Small intestine (tissue), 7 donors: ENCODE results near the gene INPP5D. TPM values are rescaled to one million over a fixed set of nuclear protein-coding genes. Genes with fewer than 3 reads are reported as not detected.

Source experiments
- DNase-seq, 2 donors: peaks; one replicate each; pipeline versions ENCODE4 v3.0.0 to v3.0.0-alpha.2; 2013
- FAIRE-seq: peaks from 2 replicates; lab custom pipeline; 2012; peaks lifted over from hg19 to GRCh38; lab: Jason Lieb, UNC
- H3K27ac ChIP-seq, 3 donors: one replicate each; pipeline ENCODE4 v1.5.1; 2013; ENCODE audit warnings: low read length in 2 of 3, mild to moderate bottlenecking in 2 of 3, control low read depth in 1 of 3, inconsistent platforms in 1 of 3, low read depth in 1 of 3, moderate library complexity in 1 of 3
- H3K27me3 ChIP-seq, 3 donors: one replicate each; pipeline ENCODE4 v1.6.1; 2013; ENCODE audit warnings: low read length in 3 of 3, inconsistent platforms in 1 of 3; ENCODE audit not compliant: control insufficient read depth in 3 of 3, insufficient read depth in 3 of 3
- H3K36me3 ChIP-seq, 3 donors: one replicate each; pipeline ENCODE4 v1.6.1; 2013; ENCODE audit warnings: low read length in 3 of 3, inconsistent platforms in 1 of 3, low read depth in 1 of 3, mild to moderate bottlenecking in 1 of 3, moderate library complexity in 1 of 3; ENCODE audit not compliant: control insufficient read depth in 3 of 3, insufficient read depth in 2 of 3
- H3K4me1 ChIP-seq, 3 donors: one replicate each; pipeline ENCODE4 v1.6.1; 2013; ENCODE audit warnings: low read length in 2 of 3, inconsistent platforms in 1 of 3, low read depth in 1 of 3, mild to moderate bottlenecking in 1 of 3, moderate library complexity in 1 of 3; ENCODE audit not compliant: control insufficient read depth in 3 of 3, insufficient read depth in 2 of 3
- H3K4me3 ChIP-seq, 3 donors: one replicate each; pipeline ENCODE4 v1.5.1; 2013; ENCODE audit warnings: low read length in 3 of 3, control low read depth in 1 of 3, inconsistent platforms in 1 of 3, low read depth in 1 of 3, mild to moderate bottlenecking in 1 of 3, moderate library complexity in 1 of 3
- H3K9me3 ChIP-seq, 2 donors: one replicate each; pipeline ENCODE4 v1.6.1; 2013; ENCODE audit warnings: low read depth in 1 of 2, low read length in 1 of 2; ENCODE audit not compliant: control insufficient read depth in 2 of 2, insufficient read depth in 1 of 2
- WGBS, 3 donors: extraction: QIAGEN DNeasy Blood & Tissue Kit; methylation state at CpG; one replicate each; pipeline ENCODE4 v1.1.7; 2013; 5-methylcytosine and 5-hydroxymethylcytosine counted together
- polyA plus RNA-seq, 4 donors: library from polyadenylated mRNA; stranded (reverse) in 3 of 4; unstranded in 1 of 4; fragments of 200-250 nt in 3 of 4; fragments of 120-200 nt in 1 of 4; gene quantifications; one replicate each; pipeline versions ENCODE4 v1.2.1 to v1.2.3, GENCODE V29; 2013
- donor health status: healthy with polysubstance abuse.
- donor health status: control.
- donor health status: control.
- donor health status: Bipolar disorder and iron deficiency.
- donor health status: healthy.

The INPP5D gene
- polyA plus RNA-seq, 4 donors: 4.7 to 10.4 (median 6.9) TPM

DNA sequence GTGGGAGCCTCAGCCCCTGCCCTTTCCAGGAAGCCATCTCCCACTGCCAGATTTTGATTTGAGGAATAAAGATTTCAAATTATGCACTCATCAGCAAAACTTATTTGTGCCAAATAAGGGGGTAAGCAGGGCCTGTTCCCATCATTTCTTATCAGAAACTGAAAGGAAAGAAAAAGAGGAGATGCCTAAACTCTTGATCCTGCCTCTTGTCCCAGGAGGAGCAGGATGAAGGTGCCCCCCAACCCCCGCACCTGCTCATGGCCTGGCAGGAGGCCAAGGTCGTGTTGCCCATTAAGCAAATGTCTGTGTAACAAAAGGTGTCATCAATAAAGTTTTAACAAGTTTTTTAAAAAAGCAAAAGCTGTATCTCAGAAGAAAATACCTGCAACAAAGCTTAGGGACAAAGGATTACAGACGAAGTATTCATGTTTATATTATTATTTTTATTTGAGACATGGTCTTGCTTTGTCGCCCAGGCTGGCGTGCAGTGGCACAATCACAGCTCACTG, 80.0 kb downstream of the INPP5D start:
- WGBS, 3 donors: 65 to 71% (median 66%) methylated on average over 5 of the region's 5 CpGs
- peaks cover 0 to 7% of the 10 kb centered on the region in 2 donors for H3K9me3 ChIP-seq
- H3K36me3 ChIP-seq: no peaks in the 10 kb centered on the region
- DNase-seq (no peak), FAIRE-seq (no peak)
- H3K4me3 ChIP-seq: no peak overlapping the region
- H3K27me3 ChIP-seq: no peaks in the 10 kb centered on the region
- H3K4me1 ChIP-seq: no peaks in the 10 kb centered on the region
- no peak overlapping the region for H3K27ac ChIP-seq

DNA sequence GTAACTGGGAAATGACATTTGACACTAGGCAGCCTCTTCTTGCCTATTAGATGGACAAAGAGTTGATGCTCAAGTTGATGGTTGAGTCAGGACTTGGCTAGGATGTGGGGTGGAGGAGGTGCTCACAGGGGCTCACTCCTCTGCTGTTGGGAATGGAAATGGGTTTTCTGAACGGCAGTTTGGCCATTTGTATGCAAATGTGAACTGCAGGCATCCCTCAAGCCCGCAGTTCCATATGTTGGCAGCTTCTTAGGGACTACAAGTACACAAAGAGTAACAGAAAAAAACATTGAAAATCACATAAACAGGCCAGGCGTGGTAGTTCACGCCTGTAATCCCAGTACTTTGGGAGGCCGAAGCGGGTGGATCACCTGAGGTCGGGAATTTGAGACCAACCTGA, 80.8 kb downstream of the INPP5D start:
- no peak for DNase-seq
- Histone ChIP-seq H3K36me3 (no peaks in the 10 kb centered on the region), H3K4me1 (no peaks in the 10 kb centered on the region), H3K4me3 (no peak overlapping the region), H3K27ac (no peak overlapping the region), H3K27me3 (no peaks in the 10 kb centered on the region), H3K9me3 (peaks cover 0 to 5% of the 10 kb centered on the region in 2 donors)
- 80 to 90% (median 84%) methylated on average over 7 of the region's 7 CpGs for WGBS, 3 donors
- no peak for FAIRE-seq

DNA sequence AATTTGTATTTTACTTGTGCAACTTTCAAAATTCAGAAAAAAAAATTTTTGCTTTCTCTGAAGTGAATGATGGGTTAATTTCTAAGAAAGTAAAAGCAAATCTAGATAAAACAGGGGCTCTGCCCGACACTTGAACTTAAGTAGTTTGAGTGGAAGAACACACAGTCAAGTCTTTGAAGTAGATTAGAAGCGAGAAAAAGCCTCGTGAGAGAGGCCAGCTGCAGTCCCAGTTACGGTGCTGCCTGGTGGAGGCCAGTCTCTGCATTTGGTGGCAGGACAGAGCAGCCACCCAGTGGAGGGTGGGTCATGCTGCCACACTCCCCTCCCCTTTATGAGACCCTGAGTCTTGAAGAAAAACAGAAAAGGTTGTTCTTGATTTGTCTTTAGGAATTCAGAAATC, 81.8 kb downstream of the INPP5D start:
- WGBS, 3 donors: 36 to 44% (median 37%) methylated on average over 4 of the region's 4 CpGs
- H3K9me3 ChIP-seq: no peaks in the 10 kb centered on the region
- DNase-seq: no peak
- H3K4me1 ChIP-seq: no peaks in the 10 kb centered on the region
- H3K27me3 ChIP-seq: no peaks in the 10 kb centered on the region
- no peak for FAIRE-seq
- H3K27ac ChIP-seq: no peak overlapping the region
- H3K36me3 ChIP-seq: peaks cover 0 to 3% (median 0%) of the 10 kb centered on the region in 3 donors
- no peak overlapping the region for H3K4me3 ChIP-seq

DNA sequence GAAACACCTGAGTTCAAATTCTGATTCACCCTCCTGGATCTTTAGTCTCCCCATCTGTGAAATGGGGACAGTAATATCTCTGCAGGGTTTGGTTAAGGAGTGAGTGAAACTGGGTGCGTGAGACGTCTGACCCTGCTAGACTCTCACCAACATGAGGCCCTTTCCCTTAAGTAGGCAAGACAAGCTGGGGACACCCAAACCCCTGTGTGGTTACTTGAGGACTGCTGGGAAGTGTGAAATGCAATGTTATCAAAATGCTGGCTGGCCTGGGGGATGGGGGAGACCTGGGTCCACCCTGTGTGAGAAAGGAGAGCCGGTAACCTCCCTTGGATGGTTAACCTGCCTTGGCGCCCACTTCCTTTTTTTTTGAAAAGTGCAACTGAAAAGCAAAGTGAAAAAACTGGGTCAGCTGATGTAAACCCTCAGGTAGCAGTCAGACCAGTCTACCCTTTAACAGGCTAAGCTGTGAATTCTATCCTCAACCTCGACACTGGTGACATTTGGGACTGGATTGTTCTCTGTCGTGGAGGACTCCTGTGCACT, 82.3 kb downstream of the INPP5D start:
- WGBS, 3 donors: 54 to 66% (median 59%) methylated on average over 6 of the region's 6 CpGs
- Histone ChIP-seq H3K27ac (no peak overlapping the region), H3K36me3 (peaks cover 0 to 7% (median 0%) of the 10 kb centered on the region in 3 donors), H3K4me1 (no peaks in the 10 kb centered on the region), H3K27me3 (no peaks in the 10 kb centered on the region), H3K4me3 (no peak overlapping the region), H3K9me3 (no peaks in the 10 kb centered on the region)
- DNase-seq (peak in 1 of 2 donors; percentile 13), FAIRE-seq (no peak)

DNA sequence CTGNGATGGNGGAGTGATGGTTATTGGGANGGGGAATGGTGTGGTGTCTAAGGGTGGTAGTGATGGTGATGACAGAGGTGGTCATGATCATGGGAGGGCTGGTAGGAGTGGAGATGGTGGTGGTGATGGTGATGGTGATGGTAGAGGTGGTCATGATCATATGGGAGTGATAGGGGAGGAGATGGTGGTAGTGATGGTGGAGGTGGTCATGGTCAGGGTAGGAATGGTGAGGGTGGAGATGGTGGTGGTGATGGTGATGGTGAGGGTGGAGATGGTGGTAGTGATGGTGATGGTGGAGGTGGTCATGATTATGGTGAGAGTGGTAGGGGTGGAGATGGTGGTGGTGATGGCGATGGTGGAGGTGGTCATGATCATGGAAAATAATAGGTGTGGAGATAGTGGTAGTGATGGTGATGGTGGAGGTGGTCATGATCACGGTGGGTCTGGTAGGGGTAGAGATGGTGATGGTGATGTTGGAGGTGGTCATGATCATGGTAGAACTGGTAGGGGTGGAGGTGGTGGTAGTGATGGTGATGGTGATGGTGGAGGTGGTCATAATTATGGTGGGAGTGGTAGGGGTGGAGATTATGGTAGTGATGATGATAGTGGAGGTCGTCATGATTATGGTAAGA, 83.7 kb downstream of the INPP5D start:
- FAIRE-seq (no peak), DNase-seq (no peak)
- 94 to 100% (median 96%) methylated on average over 3 of the region's 3 CpGs for WGBS, 3 donors
- peaks cover 0 to 8% (median 3%) of the 10 kb centered on the region in 3 donors for H3K36me3 ChIP-seq
- H3K4me3 ChIP-seq: no peak overlapping the region
- no peaks in the 10 kb centered on the region for H3K4me1 ChIP-seq
- no peak overlapping the region for H3K27ac ChIP-seq
- no peaks in the 10 kb centered on the region for H3K9me3 ChIP-seq
- no peaks in the 10 kb centered on the region for H3K27me3 ChIP-seq

DNA sequence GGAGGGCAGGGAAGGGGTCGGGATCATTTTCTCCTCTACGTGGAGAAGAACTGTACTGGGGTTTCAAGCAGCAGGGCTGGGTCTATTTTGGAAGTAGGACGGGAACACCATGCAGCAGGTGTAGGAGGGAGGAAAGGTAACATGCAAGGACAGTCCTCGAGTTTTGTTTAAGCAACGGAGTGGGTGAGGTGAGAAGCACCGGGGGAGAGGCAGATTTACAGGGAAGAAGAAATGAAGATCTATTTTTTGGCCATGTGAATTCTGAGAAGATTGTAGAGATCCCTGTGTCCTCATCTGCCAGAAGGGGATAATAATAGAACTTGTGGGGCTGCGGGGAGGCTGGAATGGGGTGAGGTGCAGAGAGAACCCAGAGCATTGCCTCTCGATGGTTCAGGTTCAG, 85.6 kb downstream of the INPP5D start:
- WGBS, 3 donors: 78 to 93% (median 89%) methylated on average over 8 of the region's 8 CpGs
- H3K4me1 ChIP-seq: no peaks in the 10 kb centered on the region
- no peak for FAIRE-seq
- H3K9me3 ChIP-seq: no peaks in the 10 kb centered on the region
- no peaks in the 10 kb centered on the region for H3K27me3 ChIP-seq
- H3K27ac ChIP-seq: no peak overlapping the region
- H3K36me3 ChIP-seq: peaks cover 0 to 8% (median 3%) of the 10 kb centered on the region in 3 donors
- no peak overlapping the region for H3K4me3 ChIP-seq
- DNase-seq: no peak

DNA sequence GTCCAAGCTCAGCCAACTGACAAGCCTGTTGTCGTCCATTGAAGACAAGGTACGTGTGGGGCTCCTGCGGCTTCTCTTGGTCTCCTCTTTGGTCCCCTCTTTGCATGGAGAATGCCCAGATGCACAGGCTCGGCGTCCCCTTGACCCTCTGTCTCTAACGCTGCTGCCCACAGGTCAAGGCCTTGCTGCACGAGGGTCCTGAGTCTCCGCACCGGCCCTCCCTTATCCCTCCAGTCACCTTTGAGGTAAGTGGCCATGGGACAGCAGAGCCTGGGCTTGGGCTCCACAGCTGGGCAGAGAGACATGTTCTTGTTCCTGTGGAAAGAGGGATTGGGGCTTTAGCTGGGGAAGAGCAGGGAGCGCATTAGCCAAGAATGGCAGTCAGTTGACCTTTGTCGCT, 86.1 kb downstream of the INPP5D start:
- no peak overlapping the region for H3K4me3 ChIP-seq
- no peaks in the 10 kb centered on the region for H3K4me1 ChIP-seq
- H3K36me3 ChIP-seq: peaks cover 0 to 8% (median 3%) of the 10 kb centered on the region in 3 donors
- WGBS, 3 donors: 86 to 94% (median 89%) methylated on average over 11 of the region's 11 CpGs
- FAIRE-seq: no peak
- no peaks in the 10 kb centered on the region for H3K9me3 ChIP-seq
- H3K27ac ChIP-seq: no peak overlapping the region
- no peak for DNase-seq
- no peaks in the 10 kb centered on the region for H3K27me3 ChIP-seq

DNA sequence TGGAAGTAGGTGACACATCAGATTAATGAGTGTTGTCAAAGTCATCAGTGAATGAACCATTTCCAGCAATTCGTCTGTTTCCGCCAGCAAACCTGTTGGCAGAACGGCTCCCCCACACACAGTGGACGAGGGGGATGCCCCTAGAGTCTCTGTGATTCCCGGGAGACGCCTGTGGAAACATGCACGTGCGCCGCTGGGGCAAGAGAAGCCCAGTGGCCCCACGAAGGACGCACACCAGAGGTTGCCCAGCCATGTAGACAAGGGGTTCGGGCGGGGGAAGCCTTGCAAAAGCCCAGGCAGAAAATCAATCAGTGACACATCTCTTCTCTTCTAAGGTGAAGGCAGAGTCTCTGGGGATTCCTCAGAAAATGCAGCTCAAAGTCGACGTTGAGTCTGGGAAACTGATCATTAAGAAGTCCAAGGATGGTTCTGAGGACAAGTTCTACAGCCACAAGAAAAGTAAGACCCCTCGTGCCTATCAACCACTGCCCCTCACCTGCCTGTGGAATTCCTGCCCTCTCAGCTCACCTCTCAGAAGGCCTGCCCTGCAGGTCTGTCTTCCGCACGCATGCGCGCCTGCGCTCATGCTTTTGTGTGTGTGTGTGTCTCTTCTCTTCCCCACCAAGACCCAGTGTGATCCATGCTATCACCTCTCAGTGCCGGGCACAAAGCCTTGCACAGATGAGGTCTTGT, 87.1 kb downstream of the INPP5D start:
- Histone ChIP-seq H3K36me3 (peaks cover 0 to 8% (median 3%) of the 10 kb centered on the region in 3 donors), H3K27me3 (no peaks in the 10 kb centered on the region), H3K27ac (no peak overlapping the region), H3K4me1 (no peaks in the 10 kb centered on the region), H3K9me3 (no peaks in the 10 kb centered on the region), H3K4me3 (no peak overlapping the region)
- DNase-seq (no peak), FAIRE-seq (no peak)
- 88 to 90% (median 89%) methylated on average over 22 of the region's 22 CpGs for WGBS, 3 donors
